ENCODE measurements around the gene WFS1.

GRCh38 chr4:6296026-6296425, 26.4 kb downstream of the WFS1 start:
- TF ChIP-seq CTCF (IDR thresholded peaks at IDR 0.05) (no peak), POLR2A (IDR thresholded peaks at IDR 0.05) (no peak)

Measured in thyroid gland (tissue), 4 donors.